Measurements from ENCODE around the gene SLC24A3.

DNA sequence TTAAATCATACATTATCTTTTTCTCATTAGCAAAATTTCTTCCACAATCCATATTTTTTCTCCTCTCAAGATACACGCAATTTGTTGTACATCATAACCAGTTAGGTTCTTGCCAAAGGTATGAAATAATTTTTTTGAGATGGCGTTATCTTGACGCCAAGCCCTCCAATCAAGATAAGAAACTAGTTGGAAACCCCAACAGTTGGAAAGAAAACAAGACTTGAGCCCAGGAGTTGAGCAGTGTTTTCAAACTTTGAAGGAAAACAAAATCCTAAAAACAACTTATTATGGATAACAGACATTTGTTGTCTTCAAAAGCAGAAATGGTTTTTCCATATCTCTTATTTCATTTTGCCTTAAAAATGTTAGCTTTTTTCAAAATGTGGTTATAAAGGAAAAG is 184.8 kb downstream of the SLC24A3 start:
- TF ChIP-seq, protein P1, sequence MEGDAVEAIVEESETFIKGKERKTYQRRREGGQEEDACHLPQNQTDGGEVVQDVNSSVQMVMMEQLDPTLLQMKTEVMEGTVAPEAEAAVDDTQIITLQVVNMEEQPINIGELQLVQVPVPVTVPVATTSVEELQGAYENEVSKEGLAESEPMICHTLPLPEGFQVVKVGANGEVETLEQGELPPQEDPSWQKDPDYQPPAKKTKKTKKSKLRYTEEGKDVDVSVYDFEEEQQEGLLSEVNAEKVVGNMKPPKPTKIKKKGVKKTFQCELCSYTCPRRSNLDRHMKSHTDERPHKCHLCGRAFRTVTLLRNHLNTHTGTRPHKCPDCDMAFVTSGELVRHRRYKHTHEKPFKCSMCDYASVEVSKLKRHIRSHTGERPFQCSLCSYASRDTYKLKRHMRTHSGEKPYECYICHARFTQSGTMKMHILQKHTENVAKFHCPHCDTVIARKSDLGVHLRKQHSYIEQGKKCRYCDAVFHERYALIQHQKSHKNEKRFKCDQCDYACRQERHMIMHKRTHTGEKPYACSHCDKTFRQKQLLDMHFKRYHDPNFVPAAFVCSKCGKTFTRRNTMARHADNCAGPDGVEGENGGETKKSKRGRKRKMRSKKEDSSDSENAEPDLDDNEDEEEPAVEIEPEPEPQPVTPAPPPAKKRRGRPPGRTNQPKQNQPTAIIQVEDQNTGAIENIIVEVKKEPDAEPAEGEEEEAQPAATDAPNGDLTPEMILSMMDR (conservative IDR thresholded peaks at IDR 0.05; ENCODE audit: low read length) = no peak
- TF ChIP-seq EZH2phosphoT487 (IDR thresholded peaks at IDR 0.05; ENCODE audit: borderline replicate concordance, low read depth, low read length) = no peak

All from OCI-LY7 (cell line).